NOMO-1 treated with DMSO at 0.1 percent for 48 hours (cell line): ENCODE data around the gene IQSEC3.
"Not testable (repeated sequence)": the region's sequence is repeated elsewhere in the genome, so short reads cannot be mapped to it uniquely, and the experiment has no call there.

Experiments used
- DNase-seq: peaks from one replicate; lab custom pipeline; 2025; ENCODE audit not compliant: unreplicated experiment; lab: John Stamatoyannopoulos, UW

The IQSEC3 gene

DNA sequence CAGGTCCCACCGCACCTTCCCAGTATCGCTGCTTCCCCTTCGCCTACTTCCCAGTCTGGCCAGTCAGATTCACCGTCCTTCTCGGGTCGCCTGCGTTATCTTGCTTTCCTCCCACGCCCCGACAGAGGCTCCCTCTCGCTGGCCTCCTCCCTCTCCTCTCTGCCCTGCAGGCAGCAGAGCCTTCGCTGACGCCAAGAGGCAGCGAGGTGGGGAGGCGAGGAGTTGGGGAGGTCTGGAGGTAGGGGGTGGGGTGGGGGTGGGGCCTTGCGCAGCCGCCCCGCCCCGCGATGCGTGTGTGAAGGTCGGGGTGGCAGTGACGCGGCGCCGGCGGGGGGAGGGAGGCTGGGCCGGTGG lies at the start of gene IQSEC3:
Gene IQSEC3, plus strand, starts transcription at position 340 of the 354 bp plus-strand sequence. CDS start 116 bp downstream, outside the sequence.
- not testable (repeated sequence) for DNase-seq

DNA sequence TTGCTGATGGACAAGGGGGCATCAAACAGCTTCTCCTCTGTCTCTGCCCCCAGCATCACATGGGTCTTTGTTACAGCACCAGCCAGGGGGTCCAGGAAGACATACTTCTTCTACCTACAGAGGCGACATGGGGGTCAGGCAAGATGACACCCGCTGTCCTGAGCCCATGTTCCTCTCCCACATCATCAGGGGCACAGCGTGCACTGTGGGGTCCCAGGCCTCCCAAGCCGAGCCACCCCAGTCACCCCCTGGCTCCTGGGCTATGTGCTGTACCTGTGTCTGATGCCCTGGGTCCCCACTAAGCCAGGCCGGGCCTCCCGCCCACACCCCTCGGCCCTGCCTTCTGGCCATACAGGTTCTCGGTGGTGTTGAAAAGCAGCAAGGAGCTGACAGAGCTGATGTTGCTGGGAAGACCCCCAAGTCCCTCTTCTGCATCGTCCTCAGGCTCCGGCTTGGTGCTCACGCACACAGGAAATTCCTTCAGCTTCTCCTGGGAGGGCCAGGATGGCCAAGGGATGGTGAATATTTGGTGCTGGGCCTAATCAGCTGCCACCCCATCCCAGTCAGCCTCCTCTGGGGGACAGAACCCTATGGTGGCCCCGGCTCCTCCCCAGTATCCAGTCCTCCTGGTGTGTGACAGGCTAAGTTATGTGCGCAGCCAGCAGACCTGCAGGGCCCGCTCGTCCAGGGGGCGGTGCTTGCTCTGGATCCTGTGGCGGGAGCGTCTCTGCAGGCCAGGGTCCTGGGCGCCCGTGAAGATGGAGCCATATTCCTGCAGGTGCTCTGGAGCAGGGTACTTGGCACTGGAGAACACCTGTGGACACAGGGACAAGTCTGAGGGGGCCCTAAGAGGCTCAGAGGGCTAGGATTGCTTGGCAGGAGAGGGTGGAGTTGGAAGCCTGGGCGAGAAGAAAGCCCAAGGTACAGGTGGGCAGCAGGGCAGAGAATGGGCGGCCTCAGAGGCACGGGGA lies 48.9 kb upstream of the IQSEC3 start:
- not testable (repeated sequence) for DNase-seq

DNA sequence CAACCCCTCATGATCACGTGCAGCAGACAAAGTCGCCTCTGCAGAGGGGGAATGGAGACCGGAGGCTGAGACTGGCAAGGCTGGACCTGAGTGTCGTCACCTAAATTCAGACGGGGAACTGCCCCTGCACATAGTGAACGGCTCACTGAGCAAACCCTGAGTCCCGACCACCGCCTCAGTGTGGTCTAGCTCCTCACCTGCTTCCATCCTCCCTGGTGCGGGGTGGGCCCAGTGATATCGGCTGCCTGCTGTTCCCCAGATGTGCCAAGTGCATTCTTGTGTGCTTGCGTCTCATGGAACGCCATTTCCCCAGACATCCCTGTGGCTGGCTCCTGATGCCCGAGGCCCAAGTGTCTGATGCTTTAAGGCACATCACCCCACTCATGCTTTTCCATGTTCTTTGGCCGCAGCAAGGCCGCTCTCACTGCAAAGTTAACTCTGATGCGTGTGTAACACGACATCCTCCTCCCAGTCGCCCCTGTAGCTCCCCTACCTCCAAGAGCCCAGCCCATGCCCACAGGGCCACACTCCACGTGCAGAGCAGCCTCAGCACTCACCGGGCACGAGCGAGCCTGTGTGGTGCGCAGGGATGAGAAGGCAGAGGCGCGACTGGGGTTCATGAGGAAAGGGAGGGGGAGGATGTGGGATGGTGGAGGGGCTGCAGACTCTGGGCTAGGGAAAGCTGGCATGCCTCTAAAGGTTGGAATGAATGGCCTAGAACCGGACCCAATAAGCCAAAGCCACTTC lies 47.6 kb upstream of the IQSEC3 start:
- DNase-seq, result not testable (repeated sequence)

DNA sequence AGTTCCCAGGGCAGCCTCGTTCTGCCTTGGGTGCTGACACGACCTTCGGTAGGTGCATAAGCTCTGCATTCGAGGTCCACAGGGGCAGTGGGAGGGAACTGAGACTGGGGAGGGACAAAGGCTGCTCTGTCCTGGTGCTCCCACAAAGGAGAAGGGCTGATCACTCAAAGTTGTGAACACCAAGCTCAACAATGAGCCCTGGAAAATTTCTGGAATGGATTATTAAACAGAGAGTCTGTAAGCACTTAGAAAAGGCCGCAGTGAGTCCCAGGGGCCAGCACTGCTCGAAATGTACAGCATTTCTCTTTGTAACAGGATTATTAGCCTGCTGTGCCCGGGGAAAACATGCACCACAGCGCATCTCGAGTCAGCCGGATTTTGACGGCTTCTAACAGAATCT lies 46.7 kb upstream of the IQSEC3 start:
- DNase-seq, result not testable (repeated sequence)

DNA sequence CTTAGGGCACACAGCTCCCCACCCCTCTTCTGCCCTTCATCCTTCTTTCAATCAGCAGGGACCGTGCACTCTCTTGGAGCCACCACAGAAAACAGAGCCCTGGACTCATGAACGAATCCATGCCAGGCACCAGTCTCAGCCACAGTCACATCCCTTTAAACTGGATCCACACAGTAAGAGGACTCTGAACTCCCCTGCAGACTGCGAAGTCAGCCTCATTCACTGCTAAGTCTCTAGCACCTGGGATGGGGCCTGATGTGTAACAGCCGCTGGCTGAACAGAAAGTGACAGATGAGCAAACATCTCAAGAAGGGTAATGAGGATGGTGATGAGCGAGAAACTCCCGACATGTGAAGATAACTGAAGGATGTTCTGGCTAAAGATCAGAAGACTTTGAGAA lies 45.8 kb upstream of the IQSEC3 start:
- DNase-seq, result no peak

DNA sequence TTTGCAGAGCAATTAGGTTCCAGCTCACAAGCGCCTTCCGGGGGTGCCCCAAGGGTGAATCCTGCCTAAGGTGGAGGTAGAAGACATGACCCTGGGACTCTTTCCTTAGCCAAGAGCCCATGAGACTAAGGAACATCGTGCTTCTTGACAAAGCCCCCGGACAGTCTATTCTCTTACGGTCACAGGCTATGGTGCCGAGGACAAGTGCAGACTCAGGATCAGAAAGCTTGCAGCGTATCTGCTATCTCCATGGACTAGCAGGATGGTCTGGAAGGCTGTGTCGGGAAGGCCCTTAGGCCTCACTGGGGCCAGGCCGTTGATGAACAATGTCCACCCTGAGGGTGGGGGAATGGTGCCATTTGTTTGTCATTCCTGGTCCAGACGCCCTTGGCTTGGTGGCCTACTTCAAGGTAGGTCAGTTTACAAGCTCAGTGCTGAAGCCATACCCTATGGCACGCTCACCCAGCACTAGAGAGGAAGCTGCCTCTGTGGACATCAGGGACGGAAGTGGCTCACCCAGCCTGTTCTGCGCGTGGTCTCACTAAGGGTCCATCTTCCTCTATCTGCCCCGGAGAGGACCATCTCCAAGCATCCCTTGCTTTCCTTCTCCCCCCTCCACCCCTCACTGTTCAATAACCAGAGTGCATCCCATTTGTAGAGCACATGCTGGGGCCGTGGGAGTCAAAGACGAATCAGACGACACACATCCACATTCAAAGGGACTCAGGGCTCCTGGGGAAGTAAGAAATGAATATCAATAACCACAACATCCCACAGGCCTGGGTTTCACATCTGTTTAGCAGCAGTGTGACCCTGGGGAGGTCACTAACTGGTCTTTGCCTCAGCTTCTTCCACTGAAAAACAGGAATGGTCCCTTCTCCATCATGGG lies 45.0 kb upstream of the IQSEC3 start:
- no peak for DNase-seq

DNA sequence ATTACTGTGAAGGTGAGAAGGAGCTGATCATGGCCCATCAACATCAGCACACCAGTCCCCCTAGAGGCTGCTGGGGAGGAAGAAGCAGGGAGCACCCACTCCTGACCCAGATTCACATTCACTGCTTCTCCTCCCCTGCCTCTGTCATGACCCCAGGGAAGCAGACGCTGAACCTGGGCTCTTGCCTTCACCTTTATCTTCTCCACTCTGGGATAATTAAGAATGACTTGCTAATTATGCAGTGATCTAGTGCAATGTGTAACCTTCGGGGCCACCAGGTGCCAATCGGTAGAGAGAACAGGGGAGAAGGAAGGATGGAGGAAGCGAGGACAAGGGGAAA lies 44.4 kb upstream of the IQSEC3 start:
- no peak for DNase-seq

DNA sequence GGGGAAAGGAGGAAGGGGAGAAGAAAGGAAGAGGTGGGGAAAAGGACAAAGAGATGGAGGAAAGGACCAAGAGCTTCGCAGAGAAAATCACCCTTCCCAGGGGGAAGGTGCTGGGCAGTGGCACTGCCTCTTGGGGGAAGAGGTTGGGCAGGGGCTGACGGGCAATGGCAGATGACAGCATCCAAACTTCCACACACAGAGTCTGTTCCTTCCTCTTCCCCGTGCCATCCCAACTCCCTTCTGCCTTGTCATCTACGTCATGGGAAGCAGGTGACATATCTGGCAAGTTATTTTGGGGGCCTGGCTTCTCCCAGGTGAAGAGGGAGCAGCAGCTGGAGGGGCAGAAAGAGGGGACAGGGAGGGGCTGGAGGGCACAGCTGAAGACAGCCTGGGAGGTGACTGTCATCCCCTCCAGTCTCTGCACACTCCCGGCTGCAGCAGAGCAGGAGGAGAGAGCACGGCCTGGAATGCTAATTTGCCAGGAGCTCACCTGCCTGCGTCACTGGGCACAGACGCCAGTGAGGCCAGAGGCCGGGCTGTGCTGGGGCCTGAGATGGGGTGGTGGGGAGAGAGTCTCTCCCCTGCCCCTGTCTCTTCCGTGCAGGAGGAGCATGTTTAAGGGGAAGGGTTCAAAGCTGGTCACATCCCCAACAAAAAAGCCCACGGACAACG lies 43.9 kb upstream of the IQSEC3 start:
- no peak for DNase-seq

DNA sequence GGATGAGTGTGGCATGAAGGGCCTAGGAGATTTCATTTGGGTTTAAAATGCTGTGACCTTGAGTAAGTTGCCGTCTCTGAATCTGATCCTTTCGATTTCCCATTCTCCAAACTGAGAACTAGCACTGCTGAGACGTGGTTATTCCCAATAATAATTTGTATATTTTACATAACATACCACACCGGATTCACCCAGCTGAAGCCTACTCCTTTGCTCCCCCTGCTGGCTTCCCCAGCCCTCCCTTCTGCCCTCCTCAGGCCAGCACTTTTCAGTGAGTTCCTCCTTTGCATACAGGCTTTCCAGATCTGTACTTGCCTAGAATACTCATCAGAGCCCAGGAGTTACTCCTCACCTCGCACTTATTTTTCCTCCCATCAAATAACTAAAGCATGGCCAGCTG lies 38.7 kb upstream of the IQSEC3 start:
- DNase-seq, result not testable (repeated sequence)

DNA sequence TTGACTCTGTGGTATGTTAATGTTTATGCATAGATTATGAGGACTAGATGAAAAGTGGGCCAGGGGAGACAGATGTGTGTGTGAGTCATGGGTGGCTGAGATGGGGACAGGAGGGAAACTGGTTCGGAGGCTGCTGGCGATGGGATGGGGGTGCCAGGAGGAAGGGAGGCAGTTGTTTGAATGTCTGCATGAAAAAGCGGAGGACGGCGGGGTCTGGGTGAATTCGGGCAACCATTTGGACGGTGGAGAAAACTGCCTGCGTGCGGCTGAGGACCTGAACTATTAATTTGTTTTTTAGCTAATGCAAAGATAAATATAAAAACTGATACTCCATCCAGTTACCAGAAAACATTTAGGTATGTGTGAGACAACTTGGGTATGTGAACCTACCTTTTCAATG lies 27.8 kb upstream of the IQSEC3 start:
- DNase-seq, result not testable (repeated sequence)

DNA sequence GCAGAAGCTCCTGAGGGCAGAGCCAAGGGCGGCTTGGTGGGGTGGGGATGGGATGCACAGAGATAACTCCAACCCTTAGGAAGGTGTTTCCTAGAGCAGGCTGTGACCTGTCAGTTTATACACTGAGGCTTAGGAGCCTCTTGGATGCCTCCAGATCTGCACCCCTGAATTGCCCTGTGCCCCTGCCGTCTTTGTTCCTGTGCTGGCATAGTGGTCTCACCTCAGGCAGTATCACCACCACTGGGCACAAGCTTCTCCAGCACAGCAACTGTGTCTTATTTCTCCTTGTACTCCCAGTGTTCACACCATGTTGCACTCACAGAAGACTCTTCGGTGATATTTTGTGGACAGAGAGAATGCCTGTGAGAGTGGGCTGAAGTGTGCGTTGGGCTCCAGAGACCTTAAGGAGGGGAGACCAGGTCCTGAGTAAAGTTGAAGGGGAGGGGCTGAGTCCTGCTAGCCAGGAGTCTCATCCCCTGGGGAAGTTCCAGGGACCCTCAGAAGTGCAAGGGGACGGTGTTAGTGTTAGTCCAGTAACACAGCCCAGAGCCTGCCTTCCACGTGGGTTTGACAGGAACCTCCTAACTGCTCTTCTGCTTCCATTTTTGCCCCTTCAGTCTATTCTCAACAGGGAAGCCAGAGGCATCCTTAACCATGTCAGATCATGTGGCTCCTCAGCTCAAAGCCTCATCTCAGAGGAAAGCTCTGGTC lies 26.9 kb upstream of the IQSEC3 start:
- DNase-seq, result not testable (repeated sequence)

DNA sequence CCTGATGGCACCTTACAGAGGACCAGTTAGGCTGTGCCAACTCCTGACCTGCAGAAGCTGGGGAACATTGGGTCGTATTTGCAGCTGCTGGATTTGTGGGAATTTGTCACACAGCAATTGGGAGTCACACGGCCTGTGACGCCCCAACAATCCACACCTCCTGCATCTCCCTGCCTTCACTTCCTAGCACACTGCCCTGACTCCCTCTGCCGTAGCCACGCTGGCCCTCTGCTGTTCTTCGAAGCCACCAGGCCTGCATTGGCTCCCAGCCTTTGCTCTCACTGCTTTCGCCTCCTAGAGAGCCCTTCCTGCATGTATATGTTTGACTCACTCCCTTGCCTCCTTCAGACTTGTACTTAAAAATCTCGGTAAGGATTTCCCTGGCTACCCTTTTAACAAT lies 22.2 kb upstream of the IQSEC3 start:
- not testable (repeated sequence) for DNase-seq

DNA sequence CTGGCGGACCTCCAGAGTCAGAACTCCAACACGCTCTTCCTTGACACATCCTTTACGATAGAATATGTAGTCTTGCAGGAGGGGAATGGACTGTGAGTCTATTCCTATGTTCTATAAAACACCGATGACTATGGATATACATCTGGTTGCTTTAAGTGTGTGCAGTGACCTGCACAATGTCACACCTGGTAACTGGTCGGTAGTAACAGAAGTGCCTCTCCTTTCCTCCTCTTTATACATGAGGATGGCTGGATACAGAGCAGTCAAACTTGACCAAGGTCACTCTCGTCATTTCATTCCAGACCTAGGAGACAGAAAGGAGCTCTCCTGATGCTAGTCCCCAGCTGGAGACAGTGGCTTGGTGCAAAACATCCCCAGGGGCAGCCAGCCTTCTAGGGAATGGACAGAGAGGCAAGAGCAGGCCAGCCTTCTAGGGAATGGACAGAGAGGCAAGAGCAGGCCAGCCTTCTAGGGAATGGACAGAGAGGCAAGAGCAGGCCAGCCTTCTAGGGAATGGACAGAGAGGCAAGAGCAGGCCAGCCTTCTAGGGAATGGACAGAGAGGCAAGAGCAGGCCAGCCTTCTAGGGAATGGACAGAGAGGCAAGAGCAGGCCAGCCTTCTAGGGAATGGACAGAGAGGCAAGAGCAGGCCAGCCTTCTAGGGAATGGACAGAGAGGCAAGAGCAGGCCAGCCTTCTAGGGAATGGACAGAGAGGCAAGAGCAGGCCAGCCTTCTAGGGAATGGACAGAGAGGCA lies 21.2 kb upstream of the IQSEC3 start:
- not testable (repeated sequence) for DNase-seq

DNA sequence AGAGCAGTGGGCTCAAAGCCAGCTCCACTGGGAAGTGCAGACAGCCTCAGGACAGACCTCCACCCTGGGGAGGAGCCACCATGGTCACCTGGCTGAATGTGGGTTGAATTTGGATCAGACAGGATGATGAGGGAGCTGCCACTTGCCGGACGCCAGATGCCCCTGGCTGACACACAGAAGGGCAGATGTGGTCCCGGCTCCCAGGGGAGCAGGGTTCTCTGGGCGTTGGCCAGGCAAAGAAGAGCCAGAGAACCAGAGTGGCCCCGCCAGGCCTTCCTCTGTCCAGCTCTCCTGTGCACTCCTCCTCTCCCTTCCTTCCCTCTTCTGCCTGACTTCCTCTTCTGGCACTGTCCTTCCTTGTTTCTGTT lies 20.6 kb upstream of the IQSEC3 start:
- DNase-seq, result not testable (repeated sequence)

DNA sequence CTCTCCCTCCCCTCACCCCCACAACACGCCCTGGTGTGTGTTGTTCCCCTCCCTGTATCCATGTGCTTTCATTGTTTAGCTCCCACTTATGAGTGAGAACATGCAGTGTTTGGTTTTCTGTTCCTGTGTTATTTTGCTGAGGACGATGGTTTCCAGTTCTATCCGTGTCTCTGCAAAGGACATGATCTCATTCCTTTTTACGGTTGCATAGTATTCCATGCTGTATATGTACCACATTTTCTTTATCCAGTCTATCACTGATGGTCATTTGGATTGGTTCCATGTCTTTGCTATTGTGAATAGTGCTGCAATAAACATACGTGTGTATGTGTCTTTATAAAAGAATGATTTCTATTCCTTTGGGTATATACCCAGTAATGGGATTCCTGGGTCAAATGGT lies 20.0 kb upstream of the IQSEC3 start:
- not testable (repeated sequence) for DNase-seq

DNA sequence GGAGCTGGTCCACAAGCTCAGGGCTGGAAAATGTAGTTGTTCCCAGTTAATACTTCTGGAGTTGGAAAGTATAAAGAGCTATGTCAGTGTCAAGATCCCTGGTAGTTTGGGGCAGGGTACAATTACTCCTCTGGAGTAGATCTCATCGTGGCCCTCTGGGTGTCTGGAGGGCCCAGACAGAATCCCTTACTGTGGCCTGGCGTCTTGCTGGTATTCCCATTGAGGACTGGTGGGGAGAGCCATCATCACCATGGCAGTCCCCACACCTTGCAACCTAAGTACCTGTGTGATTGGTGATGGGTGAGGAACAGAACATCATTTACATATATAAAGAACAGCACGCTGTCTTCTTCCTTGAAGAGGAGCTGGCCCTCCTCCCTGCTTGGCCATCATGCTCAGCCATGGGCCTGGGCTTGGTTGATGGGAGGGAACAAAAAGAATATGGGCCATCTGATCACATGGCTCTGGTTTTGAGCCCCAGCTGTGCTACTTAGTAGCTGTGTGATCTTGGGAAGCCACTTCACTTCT lies 18.8 kb upstream of the IQSEC3 start:
- not testable (repeated sequence) for DNase-seq

DNA sequence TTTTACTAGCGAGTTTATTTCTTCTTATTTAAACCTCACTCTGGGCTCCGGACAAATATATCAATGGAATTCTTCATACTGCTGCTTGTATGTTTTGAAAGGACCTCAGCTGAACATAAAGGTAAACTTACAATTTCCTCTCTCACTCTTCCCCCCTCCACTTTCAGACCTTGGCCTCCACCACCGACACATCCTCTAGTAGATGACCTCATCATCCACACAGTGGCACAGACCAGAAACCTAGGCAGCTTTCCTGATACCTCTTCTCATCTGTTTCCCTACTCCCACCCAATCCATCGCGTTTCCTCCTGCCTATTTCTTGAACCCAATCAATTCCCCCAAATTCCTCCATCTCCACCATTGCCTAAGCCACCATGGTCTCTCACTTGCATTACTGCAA lies 17.4 kb upstream of the IQSEC3 start:
- not testable (repeated sequence) for DNase-seq

DNA sequence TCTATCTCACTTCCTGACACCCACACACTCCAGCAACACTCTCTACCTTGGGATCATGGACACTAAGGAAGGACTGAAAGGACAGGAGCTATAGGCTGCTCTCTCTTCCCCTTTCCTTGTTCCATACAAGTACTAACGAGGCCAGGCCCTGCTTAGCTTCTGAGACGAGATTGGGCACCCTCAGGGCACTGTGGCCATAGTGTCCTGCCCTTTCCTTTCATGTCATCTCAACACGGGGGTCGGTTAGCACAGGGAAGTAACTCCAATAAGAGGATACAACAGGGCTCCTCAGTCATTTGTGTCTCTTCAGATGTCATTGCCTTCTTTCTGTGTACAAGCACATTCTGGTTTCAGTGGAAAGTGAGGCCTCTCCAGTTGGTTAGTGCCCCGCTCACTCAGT lies 15.5 kb upstream of the IQSEC3 start:
- DNase-seq, result not testable (repeated sequence)

DNA sequence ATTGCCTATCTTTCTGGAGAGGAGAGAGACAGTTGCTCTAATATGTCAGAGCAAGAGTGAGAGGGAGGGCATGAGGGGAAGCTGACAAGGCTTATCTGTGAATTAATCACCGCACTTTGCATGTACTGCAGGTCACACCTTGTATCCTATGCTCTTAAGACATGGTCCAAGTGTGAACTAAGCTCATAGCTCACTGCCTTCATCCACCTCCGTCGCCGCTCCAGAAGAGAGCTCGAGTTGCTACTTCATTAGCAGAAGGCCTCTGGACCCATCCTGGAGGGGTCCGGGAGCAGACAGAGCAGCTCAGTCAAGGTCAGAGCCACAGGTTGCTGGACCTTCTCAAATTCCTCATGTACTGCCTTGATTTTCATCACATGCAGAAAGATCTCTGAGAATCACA lies 14.6 kb upstream of the IQSEC3 start:
- DNase-seq, result not testable (repeated sequence)
